Activated naive CD4-positive, alpha-beta T cell treated with anti-CD3 and anti-CD28 coated beads for 36 hours (primary cell): ENCODE data around the gene SLC22A12. TPM values are rescaled to one million over a fixed set of nuclear protein-coding genes. Genes with fewer than 3 reads are reported as not detected.

Experiments
- CTCF ChIA-PET: fragments of 350-600 bp; sonication (Branson Sonifier 250); formaldehyde crosslinking; loops from one replicate; lab custom pipeline; 2021; ENCODE audit warnings: antibody characterized with exemption; lab: Charles Lee
- DNase-seq: peaks from one replicate; pipeline ENCODE4 v3.0.0-alpha.2; 2020
- H3K27ac Mint-ChIP-seq: one replicate; pipeline ENCODE4 v1.8.0; 2021; ENCODE audit warnings: mild to moderate bottlenecking, mixed read lengths
- H3K27me3 Mint-ChIP-seq: one replicate; pipeline ENCODE4 v1.8.0; 2021; ENCODE audit warnings: low read depth, mixed read lengths
- H3K36me3 Mint-ChIP-seq: one replicate; pipeline ENCODE4 v1.8.0; 2021; ENCODE audit warnings: low read depth, mixed read lengths
- H3K4me1 Mint-ChIP-seq: one replicate; pipeline ENCODE4 v1.8.0; 2021; ENCODE audit warnings: low read depth, mixed read lengths
- H3K4me3 Mint-ChIP-seq: one replicate; pipeline ENCODE4 v1.8.0; 2021; ENCODE audit warnings: mild to moderate bottlenecking, moderate library complexity, mixed read lengths
- H3K9me3 Mint-ChIP-seq: one replicate; pipeline ENCODE4 v1.8.0; 2021; ENCODE audit warnings: mixed read lengths
- intact Hi-C: fragments of 100-400 bp; cut with micrococcal nuclease; formaldehyde crosslinking; loops from one replicate; pipeline ENCODE4 v1.15.1; 2023
- total RNA-seq, 2 experiments: library from RNA; stranded (reverse); gene quantifications; one replicate each; pipeline ENCODE4 v1.2.3, GENCODE V29; 2021

The SLC22A12 gene
- total RNA-seq, 2 experiments from 2014 or later = not detected

DNA sequence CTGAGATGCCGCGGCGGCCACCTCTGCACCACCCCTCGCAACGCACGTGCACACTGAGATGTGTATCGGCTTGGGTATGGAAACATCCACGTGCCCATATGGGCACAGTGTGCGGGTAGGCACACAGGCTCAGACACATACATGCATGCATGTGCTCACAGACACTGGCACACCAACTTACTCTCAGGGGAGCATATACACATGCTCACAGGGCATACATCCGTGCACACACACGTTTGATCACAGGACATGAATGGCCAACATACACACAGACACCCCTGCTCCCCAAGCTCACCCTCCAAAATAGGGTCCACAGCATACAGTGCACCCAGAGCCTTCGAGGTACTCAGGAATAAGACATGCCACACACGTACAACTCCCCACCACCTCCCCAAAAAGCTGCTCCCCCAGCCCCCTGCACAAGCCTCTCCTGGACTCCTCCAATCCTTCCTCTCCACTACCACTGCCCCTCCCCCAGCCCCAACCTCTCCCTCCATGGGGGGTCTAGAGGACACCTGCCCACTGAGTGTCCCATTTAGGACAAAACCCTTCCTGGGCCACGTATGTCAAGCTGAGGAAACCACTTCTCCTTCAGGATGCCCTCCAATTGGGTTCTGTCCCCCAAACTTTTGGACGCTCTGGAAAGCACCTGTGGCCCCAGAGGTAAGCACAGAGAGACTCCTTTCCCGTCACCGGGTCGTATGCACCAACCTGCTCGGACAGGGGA, 53.1 kb downstream of the SLC22A12 start:
- Mint-ChIP-seq H3K36me3 (no peaks in the 10 kb centered on the region), H3K27ac (no peak overlapping the region), H3K27me3 (peaks cover 24% of the 10 kb centered on the region), H3K4me1 (peaks cover 2% of the 10 kb centered on the region), H3K4me3 (no peak overlapping the region), H3K9me3 (no peaks in the 10 kb centered on the region)
- CTCF ChIA-PET = interaction anchor here (0.9 to 1.3 kb wide), 2 partner anchors 45 to 90 kb away, joined by 3 to 4 read pairs; no protein-coding TSS in a partner anchor
- no peak for DNase-seq
- intact Hi-C loops = no loop called here

- Mint-ChIP-seq H3K36me3 (no peaks in the 10 kb centered on the region), H3K9me3 (no peaks in the 10 kb centered on the region), H3K4me3 (no peak overlapping the region), H3K4me1 (peaks cover 2% of the 10 kb centered on the region), H3K27ac (no peak overlapping the region), H3K27me3 (peaks cover 24% of the 10 kb centered on the region)
- DNase-seq = no peak
- CTCF ChIA-PET = interaction anchor here (0.9 to 1.3 kb wide), 3 partner anchors 11 to 91 kb away, joined by 3 to 4 read pairs (median 3); no protein-coding TSS in a partner anchor
- intact Hi-C loops = no loop called here
Observed at GRCh38 chr11:64644647-64645275, 53.7 kb downstream of the SLC22A12 start.

- Mint-ChIP-seq H3K36me3 (no peaks in the 10 kb centered on the region), H3K4me3 (no peak overlapping the region), H3K27ac (no peak overlapping the region), H3K9me3 (no peaks in the 10 kb centered on the region), H3K4me1 (peaks cover 2% of the 10 kb centered on the region), H3K27me3 (peaks cover 24% of the 10 kb centered on the region)
- DNase-seq = no peak
- intact Hi-C loops = no loop called here
- CTCF ChIA-PET = no interaction called here
Observed at GRCh38 chr11:64647019-64647779, 56.2 kb downstream of the SLC22A12 start.

DNA sequence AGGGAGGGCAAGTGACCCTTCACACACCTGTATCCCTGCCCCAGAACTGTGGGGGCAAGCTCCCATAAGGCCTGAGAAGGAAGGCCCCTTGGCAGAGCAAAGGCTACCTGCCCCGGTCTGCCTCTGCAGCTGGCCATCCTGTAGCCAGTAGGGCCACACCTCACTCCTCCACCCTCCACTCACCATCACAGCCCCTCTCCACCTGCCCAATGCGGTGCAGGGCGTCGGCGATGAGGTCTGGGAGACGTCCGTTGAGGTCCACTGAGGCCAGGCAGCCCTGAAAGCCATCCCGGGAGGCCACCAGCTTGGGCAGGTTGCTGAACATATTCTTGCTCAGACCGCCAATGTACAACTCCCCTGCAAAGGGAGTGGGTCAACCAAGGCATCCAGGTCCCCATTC, 57.5 kb downstream of the SLC22A12 start:
- Mint-ChIP-seq H3K27ac (no peak overlapping the region), H3K4me1 (no peaks in the 10 kb centered on the region), H3K4me3 (no peak overlapping the region), H3K36me3 (no peaks in the 10 kb centered on the region), H3K9me3 (no peaks in the 10 kb centered on the region), H3K27me3 (peaks cover 24% of the 10 kb centered on the region)
- DNase-seq = no peak
- intact Hi-C loops = no loop called here
- CTCF ChIA-PET = interaction anchor here (1.7 kb wide), 1 partner anchor 203 kb away, joined by 3 read pairs; no protein-coding TSS in a partner anchor

- intact Hi-C loops = loop anchor here (1.0 kb wide), 2 partner anchors 96 to 200 kb away; no protein-coding TSS in a partner anchor
- H3K4me1 Mint-ChIP-seq = no peaks in the 10 kb centered on the region
- no peak overlapping the region for H3K27ac Mint-ChIP-seq
- H3K36me3 Mint-ChIP-seq = no peaks in the 10 kb centered on the region
- DNase-seq = peak; percentile 19
- H3K4me3 Mint-ChIP-seq = no peak overlapping the region
- peaks cover 18% of the 10 kb centered on the region for H3K27me3 Mint-ChIP-seq
- CTCF ChIA-PET = interaction anchor here (0.8 to 1.8 kb wide), 5 partner anchors 11 to 204 kb away, joined by 3 to 10 read pairs (median 4); no protein-coding TSS in a partner anchor
- H3K9me3 Mint-ChIP-seq = no peaks in the 10 kb centered on the region
Observed at GRCh38 chr11:64649291-64649697, 58.3 kb downstream of the SLC22A12 start.

GRCh38 chr11:64650923-64651523, 60.0 kb downstream of the SLC22A12 start:
- intact Hi-C loops = loop anchor here (5.0 kb wide), 1 partner anchor 289 kb away; no protein-coding TSS in a partner anchor
- DNase-seq = no peak
- H3K27me3 Mint-ChIP-seq = peaks cover 5% of the 10 kb centered on the region
- CTCF ChIA-PET = interaction anchor here (1.1 to 1.7 kb wide), 5 partner anchors 12 to 93 kb away, joined by 3 to 4 read pairs (median 3); partner anchors contain the start of gene RASGRP2
- no peak overlapping the region for H3K27ac Mint-ChIP-seq
- H3K9me3 Mint-ChIP-seq = no peaks in the 10 kb centered on the region
- H3K36me3 Mint-ChIP-seq = no peaks in the 10 kb centered on the region
- no peaks in the 10 kb centered on the region for H3K4me1 Mint-ChIP-seq
- H3K4me3 Mint-ChIP-seq = no peak overlapping the region

Other genes with a start within 250 kb of the SLC22A12 start
- gene RPS6KA4, start 232.1 kb upstream of the SLC22A12 start, total RNA-seq = 10 to 100 TPM; 19.1 to 21.3 TPM
- under 1 TPM in 1 of 2 experiments, not detected in 1; 0.17 TPM for gene SLC22A11, start 35.3 kb upstream of the SLC22A12 start, total RNA-seq
- under 1 TPM; 0.24 to 0.35 TPM for gene NRXN2, start 132.0 kb downstream of the SLC22A12 start, total RNA-seq
- gene RASGRP2, start 152.9 kb downstream of the SLC22A12 start, total RNA-seq = 1 to 10 TPM; 5.2 to 5.6 TPM
- under 1 TPM; 0.64 to 0.89 TPM for gene PYGM, start 168.8 kb downstream of the SLC22A12 start, total RNA-seq
- gene SF1, start 187.3 kb downstream of the SLC22A12 start, total RNA-seq = 100 to 1,000 TPM; 303 to 320 TPM
- 10 to 100 TPM; 69.5 to 73.9 TPM for gene MAP4K2, start 212.0 kb downstream of the SLC22A12 start, total RNA-seq
- 10 to 100 TPM; 23.9 TPM for gene MEN1, start 219.3 kb downstream of the SLC22A12 start, total RNA-seq